GM12873 (cell line): Measurements from ENCODE around the gene SLC12A3.

Source experiments
- CTCF ChIP-seq: IDR thresholded peaks from 2 replicates; pipeline ENCODE4 v1.5.1; 2012; ENCODE audit warnings: low read depth, mild to moderate bottlenecking, moderate library complexity, low read length, control low read depth; ENCODE audit not compliant: insufficient read depth; ENCODE audit errors: missing control alignments

SLC12A3 gene

GRCh38 chr16:56848029-56848936, 16.7 kb upstream of the SLC12A3 start:
- TF ChIP-seq CTCF = no peak

DNA sequence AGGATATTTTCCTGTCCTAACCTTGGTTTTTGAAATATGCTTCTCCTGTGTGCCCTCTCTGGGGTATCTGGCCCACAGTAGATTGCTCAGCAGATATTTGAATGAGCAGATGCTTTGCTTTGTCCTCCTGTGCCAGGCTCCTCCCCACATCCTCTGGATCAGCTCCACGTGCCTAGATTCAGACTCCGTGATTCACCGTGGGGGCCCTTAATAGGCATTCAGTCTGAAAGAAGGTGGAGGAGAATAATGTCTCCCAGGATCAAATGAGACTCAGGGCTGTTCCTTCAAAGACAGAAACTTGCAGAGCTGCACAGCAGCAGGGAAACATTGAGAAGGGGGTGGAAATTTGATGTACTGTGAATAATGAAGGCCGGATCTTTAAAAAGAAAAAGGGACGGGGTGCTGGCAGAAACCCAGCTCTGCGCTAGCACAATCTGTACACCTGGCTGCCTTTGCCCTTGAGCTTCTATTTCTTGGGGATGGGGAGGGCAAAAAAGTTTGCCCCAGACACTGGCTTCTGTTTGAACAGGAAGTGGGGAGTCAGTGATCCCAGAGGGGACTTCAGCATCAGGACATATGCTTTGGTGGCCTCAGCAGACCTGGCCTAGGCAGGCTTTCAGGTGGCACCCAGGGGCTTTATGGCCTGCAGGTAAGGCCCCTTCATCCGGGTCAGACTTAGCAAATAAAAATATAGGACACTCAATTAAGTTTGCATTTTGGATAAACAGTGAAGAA, 15.9 kb upstream of the SLC12A3 start:
- no peak for TF ChIP-seq CTCF

GRCh38 chr16:56849690-56850680, 15.0 kb upstream of the SLC12A3 start:
- TF ChIP-seq CTCF = no peak

DNA sequence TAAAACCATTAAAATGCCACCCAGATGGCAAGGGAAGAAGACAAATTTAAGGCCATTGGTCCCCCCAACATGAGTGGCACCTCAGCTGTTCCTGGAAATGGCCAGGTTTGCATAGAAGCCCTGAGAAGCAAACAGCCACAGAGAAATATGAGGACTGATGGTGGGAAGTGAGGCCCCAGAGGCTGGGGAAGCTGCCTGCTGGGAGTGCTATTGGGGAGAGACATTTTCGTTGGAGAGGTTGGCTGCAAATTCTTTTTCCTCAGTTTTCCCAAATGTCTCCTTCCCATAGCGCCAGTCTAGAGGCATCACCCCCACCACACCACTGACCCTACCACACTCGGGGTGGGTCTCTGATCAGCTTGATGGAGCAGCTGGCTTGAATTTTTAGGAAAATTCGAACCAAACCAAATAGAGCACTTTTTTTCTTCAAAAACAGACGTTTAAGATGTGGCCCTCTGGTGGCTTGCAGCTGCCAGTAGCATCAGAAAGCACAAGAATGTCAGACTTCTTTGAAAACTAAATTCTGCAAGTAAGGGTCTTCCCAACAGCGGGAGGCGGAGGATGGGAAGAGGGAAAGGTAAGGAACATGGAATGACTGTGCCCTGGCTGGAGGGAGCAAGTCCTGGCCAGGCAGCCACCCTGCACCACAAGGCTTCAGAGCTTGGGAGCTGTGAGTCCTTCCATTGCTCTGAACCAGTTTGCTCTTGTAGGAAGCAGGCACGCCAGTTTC, 13.2 kb upstream of the SLC12A3 start:
- peak; percentile 59 for TF ChIP-seq CTCF

DNA sequence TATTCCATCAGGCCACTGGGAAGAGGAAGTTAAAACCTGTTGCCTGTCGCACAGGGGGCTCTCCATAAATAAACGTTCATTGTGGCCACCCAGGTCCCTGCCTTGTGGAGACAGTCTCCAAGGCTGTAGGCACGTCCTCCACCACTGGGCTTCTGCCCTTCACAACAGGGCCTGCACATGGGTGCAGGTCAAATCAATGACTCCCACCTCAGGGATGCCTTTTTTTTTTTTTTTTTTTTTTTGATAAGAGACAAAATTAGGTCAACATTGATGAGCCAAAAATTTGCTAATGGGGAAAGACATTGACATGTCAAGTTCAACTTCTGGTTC, 12.6 kb upstream of the SLC12A3 start:
- no peak for TF ChIP-seq CTCF

GRCh38 chr16:56852968-56853367, 12.0 kb upstream of the SLC12A3 start:
- TF ChIP-seq CTCF = no peak
